Mesothelial cell of epicardium (in vitro differentiated cells): Measurements from ENCODE around the gene ATP6V1G2. TPM values are rescaled to one million over a fixed set of nuclear protein-coding genes. Genes with fewer than 3 reads are reported as not detected.

Experiments used
- DNase-seq, 2 experiments: peaks; one replicate each; pipeline ENCODE4 v3.0.0; 2021; ENCODE audit warnings: low spot score in 2 of 2; ENCODE audit not compliant: unreplicated experiment in 2 of 2
- H3K27ac Mint-ChIP-seq: 2 replicates; pipeline ENCODE4 v1.8.0; 2021; ENCODE audit warnings: mixed read lengths
- H3K27me3 Mint-ChIP-seq: 2 replicates; pipeline ENCODE4 v1.8.0; 2021; ENCODE audit warnings: low read depth, mixed read lengths
- H3K36me3 Mint-ChIP-seq: 2 replicates; pipeline ENCODE4 v1.8.0; 2021; ENCODE audit warnings: mixed read lengths
- H3K4me1 Mint-ChIP-seq: 2 replicates; pipeline ENCODE4 v1.8.0; 2021; ENCODE audit warnings: mixed read lengths
- H3K4me3 Mint-ChIP-seq: 2 replicates; pipeline ENCODE4 v1.8.0; 2021; ENCODE audit warnings: mild to moderate bottlenecking, moderate library complexity, mixed read lengths
- H3K9me3 Mint-ChIP-seq: 2 replicates; pipeline ENCODE4 v1.8.0; 2021; ENCODE audit warnings: mixed read lengths
- total RNA-seq: library from RNA; stranded (reverse); gene quantifications from 3 replicates; pipeline ENCODE4 v1.2.1, GENCODE V29; 2021
- TF ChIP-seq, protein P1 (sequence below): fragments of 200-600 bp; sonication (generic); IDR thresholded peaks from one replicate; pipeline ENCODE4 v1.5.0; 2021; ENCODE audit warnings: antibody characterized with exemption; ENCODE audit not compliant: unreplicated experiment

The ATP6V1G2 gene
- total RNA-seq, 1 donor from 2014 or later = 2.5 TPM

- Mint-ChIP-seq H3K27ac (no peak overlapping the region), H3K4me3 (no peak overlapping the region), H3K4me1 (peaks cover 12% of the 10 kb centered on the region), H3K27me3 (no peaks in the 10 kb centered on the region), H3K9me3 (no peaks in the 10 kb centered on the region), H3K36me3 (peaks cover 57% of the 10 kb centered on the region)
- TF ChIP-seq, protein P1, sequence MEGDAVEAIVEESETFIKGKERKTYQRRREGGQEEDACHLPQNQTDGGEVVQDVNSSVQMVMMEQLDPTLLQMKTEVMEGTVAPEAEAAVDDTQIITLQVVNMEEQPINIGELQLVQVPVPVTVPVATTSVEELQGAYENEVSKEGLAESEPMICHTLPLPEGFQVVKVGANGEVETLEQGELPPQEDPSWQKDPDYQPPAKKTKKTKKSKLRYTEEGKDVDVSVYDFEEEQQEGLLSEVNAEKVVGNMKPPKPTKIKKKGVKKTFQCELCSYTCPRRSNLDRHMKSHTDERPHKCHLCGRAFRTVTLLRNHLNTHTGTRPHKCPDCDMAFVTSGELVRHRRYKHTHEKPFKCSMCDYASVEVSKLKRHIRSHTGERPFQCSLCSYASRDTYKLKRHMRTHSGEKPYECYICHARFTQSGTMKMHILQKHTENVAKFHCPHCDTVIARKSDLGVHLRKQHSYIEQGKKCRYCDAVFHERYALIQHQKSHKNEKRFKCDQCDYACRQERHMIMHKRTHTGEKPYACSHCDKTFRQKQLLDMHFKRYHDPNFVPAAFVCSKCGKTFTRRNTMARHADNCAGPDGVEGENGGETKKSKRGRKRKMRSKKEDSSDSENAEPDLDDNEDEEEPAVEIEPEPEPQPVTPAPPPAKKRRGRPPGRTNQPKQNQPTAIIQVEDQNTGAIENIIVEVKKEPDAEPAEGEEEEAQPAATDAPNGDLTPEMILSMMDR = no peak
- no peak for DNase-seq
Measured at GRCh38 chr6:31534011-31534410, 12.4 kb downstream of the ATP6V1G2 start.

GRCh38 chr6:31533455-31533841, 13.0 kb downstream of the ATP6V1G2 start:
- H3K27me3 Mint-ChIP-seq = no peaks in the 10 kb centered on the region
- peaks cover 6% of the 10 kb centered on the region for H3K4me1 Mint-ChIP-seq
- peaks cover 52% of the 10 kb centered on the region for H3K36me3 Mint-ChIP-seq
- H3K27ac Mint-ChIP-seq = no peak overlapping the region
- H3K9me3 Mint-ChIP-seq = no peaks in the 10 kb centered on the region
- H3K4me3 Mint-ChIP-seq = no peak overlapping the region
- no peak for DNase-seq
- TF ChIP-seq, protein P1 = no peak

GRCh38 chr6:31532644-31533454, 13.6 kb downstream of the ATP6V1G2 start:
- no peak for DNase-seq
- Mint-ChIP-seq H3K4me3 (no peak overlapping the region), H3K27me3 (no peaks in the 10 kb centered on the region), H3K9me3 (no peaks in the 10 kb centered on the region), H3K36me3 (peaks cover 51% of the 10 kb centered on the region), H3K27ac (no peak overlapping the region), H3K4me1 (peaks cover 2% of the 10 kb centered on the region)
- TF ChIP-seq, protein P1 = no peak

DNA sequence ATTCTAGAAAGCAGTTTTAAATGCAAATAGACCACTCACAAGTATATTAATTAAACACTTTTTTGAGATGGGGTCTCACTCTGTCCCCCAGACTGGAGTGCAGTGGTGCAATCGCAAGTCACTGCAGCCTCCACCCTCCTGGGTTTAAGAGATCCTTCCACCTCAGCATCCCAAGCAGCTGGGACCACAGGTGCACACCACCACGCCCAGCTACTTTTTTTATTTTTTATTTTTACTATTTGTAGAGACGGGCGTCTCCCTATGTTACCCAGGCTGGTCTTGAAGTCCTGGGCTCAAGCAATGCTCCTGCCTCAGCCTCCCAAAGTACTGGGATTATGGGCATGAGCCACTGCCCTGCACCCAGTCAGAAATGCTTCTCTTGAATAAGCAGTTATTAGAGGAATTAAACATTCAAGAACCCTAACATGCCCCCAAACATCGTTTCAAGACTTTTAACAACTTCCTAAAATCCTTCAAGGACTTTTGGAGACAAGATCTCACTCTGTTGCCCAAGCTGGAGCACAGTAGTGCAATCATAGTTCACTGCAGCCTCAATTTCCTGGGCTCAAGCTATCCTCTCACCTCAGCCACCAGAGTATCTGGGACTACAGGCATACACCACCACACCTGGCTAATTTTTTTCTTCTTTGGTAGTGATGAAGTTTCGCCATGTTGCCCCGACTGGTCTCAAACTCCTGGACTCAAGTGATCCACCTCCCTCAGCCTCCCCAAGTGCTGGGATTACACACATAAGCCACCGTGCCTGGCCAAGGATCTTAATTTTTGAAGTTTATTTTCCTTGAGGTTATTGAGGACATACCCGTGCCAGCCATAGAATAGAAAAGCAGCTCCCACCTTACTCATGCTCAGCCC, 14.4 kb downstream of the ATP6V1G2 start:
- H3K27me3 Mint-ChIP-seq = no peaks in the 10 kb centered on the region
- TF ChIP-seq, protein P1 = no peak
- H3K27ac Mint-ChIP-seq = no peak overlapping the region
- H3K4me3 Mint-ChIP-seq = no peak overlapping the region
- no peaks in the 10 kb centered on the region for H3K9me3 Mint-ChIP-seq
- H3K36me3 Mint-ChIP-seq = peaks cover 48% of the 10 kb centered on the region
- peaks cover 2% of the 10 kb centered on the region for H3K4me1 Mint-ChIP-seq
- no peak for DNase-seq

- no peak for DNase-seq
- Mint-ChIP-seq H3K27me3 (no peaks in the 10 kb centered on the region), H3K36me3 (peaks cover 43% of the 10 kb centered on the region), H3K4me1 (no peaks in the 10 kb centered on the region), H3K9me3 (no peaks in the 10 kb centered on the region), H3K4me3 (no peak overlapping the region), H3K27ac (no peak overlapping the region)
- TF ChIP-seq, protein P1 = no peak
Measured at GRCh38 chr6:31531162-31531561, 15.2 kb downstream of the ATP6V1G2 start.
